NCI-H1694 (cell line): ENCODE data around the gene PRKG1.

Experiments used
- DNase-seq: peaks from one replicate; lab custom pipeline; 2025; lab: John Stamatoyannopoulos, UW

Gene PRKG1

GRCh38 chr10:51074238-51075028, at the start of gene PRKG1:
TSS of gene PRKG1 (plus strand) at chr10:51074487.
- no peak for DNase-seq

DNA sequence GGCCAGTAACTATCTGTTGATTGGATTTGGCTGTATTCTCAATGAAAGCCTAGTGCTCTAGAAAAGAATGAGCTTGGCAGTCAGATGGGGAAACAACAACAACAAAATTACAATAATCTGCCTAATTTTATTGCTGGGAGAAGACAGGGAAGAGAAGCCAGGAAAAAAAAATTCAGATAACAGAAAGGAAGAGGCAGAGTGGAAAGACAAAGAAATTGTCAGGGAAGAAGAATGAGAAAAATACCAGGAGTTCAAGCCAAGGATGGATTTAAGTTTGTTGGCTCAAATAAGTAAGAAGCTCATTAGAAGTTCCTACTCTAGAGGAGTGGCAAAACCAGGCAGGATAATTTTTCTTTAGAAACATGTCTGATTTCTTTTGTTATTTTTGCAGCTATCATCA, 45.9 kb upstream of the PRKG1 start:
- DNase-seq, result no peak

DNA sequence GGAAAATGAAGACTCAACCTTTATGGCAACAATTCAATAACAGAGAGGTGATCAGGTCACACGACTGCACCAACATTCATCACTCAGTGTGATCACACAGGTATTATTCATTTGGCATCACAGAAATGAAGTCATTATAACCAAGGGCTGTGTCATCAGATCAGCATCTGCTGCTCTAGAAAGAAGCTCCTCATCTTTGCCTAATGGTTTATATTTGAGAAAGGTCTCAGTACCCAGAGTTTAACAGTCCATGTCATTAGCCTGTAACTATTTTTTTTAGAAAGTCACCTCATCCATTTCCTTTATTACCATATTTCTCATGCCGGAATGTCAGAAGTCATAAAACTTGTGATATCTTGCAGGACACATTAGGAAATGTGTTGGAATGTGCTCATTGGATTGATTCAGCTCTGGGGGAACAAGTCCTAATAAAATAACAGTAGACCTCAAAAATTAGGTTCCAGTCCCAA, 45.1 kb upstream of the PRKG1 start:
- DNase-seq, result no peak

GRCh38 chr10:51030480-51030879, 43.8 kb upstream of the PRKG1 start:
- DNase-seq, result no peak

- no peak for DNase-seq
These were observed 42.3 kb upstream of the PRKG1 start for GRCh38 chr10:51031950-51032349.

- DNase-seq, result no peak
These were observed 39.5 kb upstream of the PRKG1 start for GRCh38 chr10:51034769-51035168.

GRCh38 chr10:51035344-51035743, 38.9 kb upstream of the PRKG1 start:
- DNase-seq, result no peak

GRCh38 chr10:51045871-51046270, 28.4 kb upstream of the PRKG1 start:
- no peak for DNase-seq

DNA sequence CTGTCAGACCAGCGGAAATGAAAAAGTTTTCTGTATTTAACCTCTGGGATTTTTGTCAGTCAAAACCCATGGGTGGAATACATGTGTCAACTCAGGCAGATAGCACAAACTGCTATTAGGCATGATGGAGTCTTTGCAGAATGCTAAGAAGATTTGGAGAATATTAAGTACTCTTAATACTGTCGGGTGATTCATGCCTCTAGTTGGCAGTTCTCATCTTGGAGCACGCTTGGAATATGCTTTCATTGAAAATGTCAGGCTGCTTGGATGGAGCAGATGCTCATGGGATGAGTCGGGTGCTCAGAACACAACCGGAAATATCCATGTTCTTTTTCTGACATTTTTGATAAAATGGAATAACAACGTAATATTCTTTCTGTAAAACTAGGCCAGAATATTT, 27.6 kb upstream of the PRKG1 start:
- no peak for DNase-seq

- DNase-seq, result no peak
These were observed 26.4 kb upstream of the PRKG1 start for GRCh38 chr10:51047857-51048256.

- no peak for DNase-seq
These were observed 25.5 kb upstream of the PRKG1 start for GRCh38 chr10:51048792-51049191.

DNA sequence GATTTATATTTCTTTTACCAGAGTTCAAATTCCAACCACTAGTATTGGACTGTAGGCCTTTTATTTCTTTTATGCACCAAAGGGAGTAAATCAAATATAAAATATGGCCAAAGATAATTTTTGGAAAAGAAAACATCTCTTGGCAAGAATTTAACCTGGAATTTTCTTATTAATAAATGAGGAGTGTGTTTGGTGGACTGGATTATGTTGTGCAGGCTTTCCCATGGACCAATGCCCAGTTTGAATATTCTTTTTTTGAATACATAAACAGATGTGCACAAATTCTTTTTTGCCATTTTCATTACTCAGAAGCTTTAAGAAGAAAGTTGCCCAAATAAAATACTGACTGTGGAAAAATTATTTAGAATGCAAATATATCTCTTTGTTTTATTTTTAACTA, 22.1 kb upstream of the PRKG1 start:
- DNase-seq, result no peak

DNA sequence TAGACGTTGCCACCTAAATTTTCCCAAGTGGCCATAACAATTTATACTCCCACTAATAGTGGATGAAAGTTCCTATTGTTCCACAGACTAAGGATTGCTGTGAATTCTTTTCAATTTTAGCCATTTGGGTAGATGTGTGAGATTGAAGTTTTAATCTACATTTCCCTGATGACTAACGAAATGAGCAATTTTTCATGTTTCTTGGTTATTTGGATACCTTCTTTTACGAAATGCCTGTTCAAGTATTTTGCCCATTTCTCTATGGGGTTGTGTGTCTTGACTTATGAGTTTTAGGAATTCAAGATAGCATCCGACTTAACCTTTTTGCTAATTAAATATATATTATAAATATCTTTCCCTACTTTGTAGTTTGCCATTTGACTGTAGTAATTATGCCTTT, 16.4 kb upstream of the PRKG1 start:
- DNase-seq, result no peak

DNA sequence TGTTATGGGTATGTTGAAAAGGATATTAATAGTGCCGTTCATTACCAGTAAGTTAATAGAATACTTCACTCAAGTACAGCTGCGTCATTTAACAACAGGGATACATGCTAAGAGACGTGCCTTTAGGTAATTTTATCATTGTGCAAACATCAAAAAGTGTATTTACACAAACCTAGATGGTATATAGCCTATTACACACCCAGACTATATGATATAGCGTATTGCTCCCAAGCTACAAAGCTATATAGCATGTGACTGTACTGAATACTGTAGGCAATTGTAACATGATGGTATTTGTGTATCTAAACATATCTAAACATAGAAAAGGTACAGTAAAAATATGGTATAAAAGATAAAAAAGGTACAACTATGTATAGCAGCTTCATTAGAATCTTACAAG, 11.1 kb upstream of the PRKG1 start:
- DNase-seq, result no peak

DNA sequence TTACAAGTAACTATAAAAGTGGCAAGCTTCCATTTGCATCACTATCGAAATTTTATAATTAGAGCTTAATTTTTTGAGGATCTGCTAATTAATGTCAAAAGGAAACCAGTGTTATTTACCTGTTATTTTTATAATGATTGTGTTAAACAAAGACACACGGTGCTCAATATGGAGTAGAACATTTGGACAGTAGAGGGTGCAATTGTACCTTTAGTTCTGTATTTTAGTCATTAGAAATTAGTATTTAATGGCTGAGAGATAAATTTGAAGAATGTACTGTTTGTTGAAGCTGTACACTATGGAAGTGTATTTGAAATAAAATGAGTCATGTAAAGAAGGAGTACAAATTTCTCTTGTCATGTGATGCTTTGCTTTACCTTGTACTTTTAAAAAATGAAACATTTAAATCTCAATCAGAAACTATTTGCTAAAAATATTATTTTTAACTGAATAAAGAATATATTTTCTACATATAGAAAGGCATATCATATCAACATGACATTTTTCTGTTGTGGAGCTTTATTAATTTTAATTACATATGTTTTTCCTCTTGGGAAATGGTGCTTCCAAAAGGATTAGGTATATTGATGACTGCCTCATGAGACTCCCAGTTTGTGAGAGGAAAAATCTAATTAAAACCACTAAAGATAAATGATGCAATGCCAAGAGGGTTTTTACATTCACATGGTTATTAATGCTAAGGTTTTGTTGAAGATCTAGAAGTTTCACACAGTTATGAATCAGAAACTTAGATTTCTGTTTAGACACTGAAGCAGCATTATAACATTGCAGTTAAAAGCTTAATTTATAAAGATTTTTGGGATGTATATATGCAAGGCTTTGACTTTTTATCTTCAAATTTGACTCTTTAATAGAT, 10.4 kb upstream of the PRKG1 start:
- DNase-seq, result peak; percentile 52

- no peak for DNase-seq
These were observed 8.1 kb upstream of the PRKG1 start for GRCh38 chr10:51066231-51066630.

- DNase-seq, result no peak
These were observed 2.1 kb upstream of the PRKG1 start for GRCh38 chr10:51072210-51072609.

GRCh38 chr10:51072921-51073434, 1.3 kb upstream of the PRKG1 start:
- DNase-seq, result no peak

DNA sequence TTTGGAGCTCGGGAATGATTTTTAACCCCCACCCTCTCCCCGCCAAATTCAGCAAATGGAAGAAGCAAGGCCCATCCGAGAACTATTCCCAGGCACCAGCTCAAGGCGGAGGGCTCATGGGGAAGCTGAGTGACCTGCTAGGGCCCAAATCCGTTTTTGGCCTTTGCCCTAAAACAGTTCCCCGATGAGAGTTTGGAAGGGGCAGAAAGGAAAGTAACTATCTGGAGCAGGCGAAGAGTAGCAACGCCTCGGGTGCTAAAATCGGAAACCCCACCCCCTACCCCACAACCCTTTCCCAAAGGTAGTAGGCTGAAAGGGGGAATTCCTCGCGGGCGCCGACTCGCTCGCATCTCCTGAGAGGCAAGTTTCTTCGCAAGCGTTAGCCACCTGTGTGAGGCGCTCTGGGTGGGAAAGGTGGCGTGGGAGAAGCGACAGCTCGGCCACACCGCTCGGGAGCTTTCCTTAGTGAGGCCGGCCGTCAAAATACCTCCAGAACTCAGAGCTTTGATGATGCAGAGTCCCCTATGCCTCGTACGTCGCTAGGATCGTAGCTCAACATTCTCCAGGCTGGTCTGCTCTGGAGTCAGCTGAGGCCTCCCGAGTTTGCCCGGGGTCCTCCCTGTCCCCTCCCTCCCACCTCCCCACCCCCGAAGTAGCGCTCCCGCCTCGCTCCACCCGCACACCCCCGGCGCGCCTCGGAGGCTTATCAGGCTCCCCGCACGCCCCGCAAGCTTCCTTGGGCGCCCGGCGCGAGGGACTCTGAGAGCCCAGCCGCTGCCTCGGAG, 642 bp upstream of the PRKG1 start:
- DNase-seq, result peak; percentile 4

- no peak for DNase-seq
These were observed 971 bp downstream of the PRKG1 start for GRCh38 chr10:51075043-51075872.

- DNase-seq, result no peak
These were observed 1.6 kb downstream of the PRKG1 start for GRCh38 chr10:51075873-51076229.
